ENCODE results near the gene PFKM.
"Not testable (repeated sequence)": the region's sequence is repeated elsewhere in the genome, so short reads cannot be mapped to it uniquely, and the experiment has no call there.

Gene PFKM

GRCh38 chr12:48119834-48120195, 651 bp downstream of the PFKM start:
- H3K9ac ChIP-seq, result no peak overlapping the region
- H3K79me2 ChIP-seq, result peaks cover 5% of the 10 kb centered on the region
- peak overlapping the region; percentile 92 for H2AFZ ChIP-seq
- H3K27ac ChIP-seq, result peak overlapping the region; percentile 62
- TF ChIP-seq, protein P1, sequence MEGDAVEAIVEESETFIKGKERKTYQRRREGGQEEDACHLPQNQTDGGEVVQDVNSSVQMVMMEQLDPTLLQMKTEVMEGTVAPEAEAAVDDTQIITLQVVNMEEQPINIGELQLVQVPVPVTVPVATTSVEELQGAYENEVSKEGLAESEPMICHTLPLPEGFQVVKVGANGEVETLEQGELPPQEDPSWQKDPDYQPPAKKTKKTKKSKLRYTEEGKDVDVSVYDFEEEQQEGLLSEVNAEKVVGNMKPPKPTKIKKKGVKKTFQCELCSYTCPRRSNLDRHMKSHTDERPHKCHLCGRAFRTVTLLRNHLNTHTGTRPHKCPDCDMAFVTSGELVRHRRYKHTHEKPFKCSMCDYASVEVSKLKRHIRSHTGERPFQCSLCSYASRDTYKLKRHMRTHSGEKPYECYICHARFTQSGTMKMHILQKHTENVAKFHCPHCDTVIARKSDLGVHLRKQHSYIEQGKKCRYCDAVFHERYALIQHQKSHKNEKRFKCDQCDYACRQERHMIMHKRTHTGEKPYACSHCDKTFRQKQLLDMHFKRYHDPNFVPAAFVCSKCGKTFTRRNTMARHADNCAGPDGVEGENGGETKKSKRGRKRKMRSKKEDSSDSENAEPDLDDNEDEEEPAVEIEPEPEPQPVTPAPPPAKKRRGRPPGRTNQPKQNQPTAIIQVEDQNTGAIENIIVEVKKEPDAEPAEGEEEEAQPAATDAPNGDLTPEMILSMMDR (IDR thresholded peaks at IDR 0.05), result no peak
- H3K27me3 ChIP-seq (ENCODE audit: control insufficient read depth, insufficient read depth, low read length), result no peaks in the 10 kb centered on the region
- H3K9me3 ChIP-seq (ENCODE audit: control insufficient read depth, low read length), result no peaks in the 10 kb centered on the region
- no peaks in the 10 kb centered on the region for H3K36me3 ChIP-seq (ENCODE audit: control insufficient read depth, insufficient read depth, low read length)
- H3K4me1 ChIP-seq, result peaks cover 5% of the 10 kb centered on the region
- H3K4me3 ChIP-seq (ENCODE audit: low read depth, low read length), result peak overlapping the region; percentile 96
- peak overlapping the region; percentile 70 for H3K4me2 ChIP-seq (ENCODE audit: low read length)

GRCh38 chr12:48121522-48121921, 2.4 kb downstream of the PFKM start:
- Histone ChIP-seq H3K36me3 (ENCODE audit: control insufficient read depth, insufficient read depth, low read length) (no peaks in the 10 kb centered on the region), H3K4me3 (ENCODE audit: low read depth, low read length) (no peak overlapping the region), H3K9me3 (ENCODE audit: control insufficient read depth, low read length) (no peaks in the 10 kb centered on the region), H3K27me3 (ENCODE audit: control insufficient read depth, insufficient read depth, low read length) (no peaks in the 10 kb centered on the region), H3K9ac (no peak overlapping the region), H3K79me2 (peaks cover 5% of the 10 kb centered on the region), H2AFZ (no peak overlapping the region), H3K4me2 (ENCODE audit: low read length) (no peak overlapping the region), H3K27ac (no peak overlapping the region), H3K4me1 (peaks cover 5% of the 10 kb centered on the region)
- TF ChIP-seq, protein P1 (IDR thresholded peaks at IDR 0.05), result no peak

DNA sequence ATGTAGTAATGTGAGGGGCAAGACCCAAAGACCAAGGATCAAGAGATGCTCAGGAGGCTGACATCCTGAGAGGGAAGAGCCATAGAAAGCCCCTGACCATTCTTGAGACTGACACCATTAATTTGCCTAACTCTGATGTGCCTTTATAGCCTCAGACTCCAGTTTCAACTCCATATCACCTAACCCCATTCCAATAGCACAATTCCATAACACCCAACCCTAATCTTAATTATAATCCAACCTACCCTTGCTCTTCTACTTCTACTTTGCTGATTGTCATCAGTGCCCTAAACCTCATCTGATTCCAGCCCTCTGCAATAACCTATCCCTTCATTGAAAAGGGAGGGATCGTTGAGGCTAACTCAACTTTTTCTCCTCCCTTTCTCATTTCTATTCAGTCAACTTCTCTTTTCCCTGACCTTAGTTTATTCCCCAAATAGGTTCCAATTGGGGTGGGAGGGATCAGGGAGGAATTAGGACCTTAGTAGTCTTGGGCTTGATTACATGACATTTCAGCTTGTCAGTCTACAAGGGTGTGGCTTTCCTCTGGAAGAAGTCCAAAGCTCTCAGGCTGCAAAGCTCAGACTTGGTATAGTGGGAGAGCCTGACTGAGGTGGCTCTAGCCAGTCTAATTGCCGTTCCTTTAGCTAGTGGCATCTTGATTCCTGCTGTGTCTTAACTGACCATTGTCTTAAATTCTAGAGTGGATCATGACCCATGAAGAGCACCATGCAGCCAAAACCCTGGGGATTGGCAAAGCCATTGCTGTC, 3.1 kb downstream of the PFKM start:
- H3K9ac ChIP-seq, result no peak overlapping the region
- peaks cover 5% of the 10 kb centered on the region for H3K79me2 ChIP-seq
- H3K4me2 ChIP-seq (ENCODE audit: low read length), result no peak overlapping the region
- H3K27me3 ChIP-seq (ENCODE audit: control insufficient read depth, insufficient read depth, low read length), result no peaks in the 10 kb centered on the region
- no peak overlapping the region for H2AFZ ChIP-seq
- no peaks in the 10 kb centered on the region for H3K9me3 ChIP-seq (ENCODE audit: control insufficient read depth, low read length)
- H3K36me3 ChIP-seq (ENCODE audit: control insufficient read depth, insufficient read depth, low read length), result no peaks in the 10 kb centered on the region
- TF ChIP-seq, protein P1 (IDR thresholded peaks at IDR 0.05), result no peak
- H3K4me1 ChIP-seq, result peaks cover 5% of the 10 kb centered on the region
- H3K27ac ChIP-seq, result no peak overlapping the region
- H3K4me3 ChIP-seq (ENCODE audit: low read depth, low read length), result no peak overlapping the region

GRCh38 chr12:48123169-48123568, 4.0 kb downstream of the PFKM start:
- no peaks in the 10 kb centered on the region for H3K27me3 ChIP-seq (ENCODE audit: control insufficient read depth, insufficient read depth, low read length)
- no peaks in the 10 kb centered on the region for H3K9me3 ChIP-seq (ENCODE audit: control insufficient read depth, low read length)
- no peaks in the 10 kb centered on the region for H3K36me3 ChIP-seq (ENCODE audit: control insufficient read depth, insufficient read depth, low read length)
- H3K4me1 ChIP-seq, result peaks cover 5% of the 10 kb centered on the region
- no peak overlapping the region for H3K9ac ChIP-seq
- H3K79me2 ChIP-seq, result peaks cover 5% of the 10 kb centered on the region
- no peak overlapping the region for H3K4me3 ChIP-seq (ENCODE audit: low read depth, low read length)
- TF ChIP-seq, protein P1 (IDR thresholded peaks at IDR 0.05), result no peak
- no peak overlapping the region for H3K27ac ChIP-seq
- no peak overlapping the region for H3K4me2 ChIP-seq (ENCODE audit: low read length)
- H2AFZ ChIP-seq, result no peak overlapping the region

DNA sequence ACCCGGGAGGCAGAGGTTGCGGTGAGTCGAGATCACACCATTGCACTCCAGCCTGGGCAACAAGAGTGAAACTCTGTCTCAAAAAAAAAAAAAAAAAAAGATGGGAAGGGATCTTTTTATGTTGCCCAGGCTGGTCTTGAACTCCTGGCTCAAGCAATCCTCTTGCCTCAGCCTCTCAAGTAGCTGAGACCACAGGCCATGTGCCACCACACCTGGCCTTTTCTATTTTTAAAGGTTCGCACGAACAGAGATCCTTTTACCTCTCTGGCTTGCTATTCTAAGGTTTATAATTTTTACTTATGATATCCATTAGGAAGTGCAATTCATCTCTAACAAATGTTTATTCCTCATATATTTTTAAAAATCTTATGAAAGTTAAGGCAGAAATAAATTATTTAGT, 6.4 kb downstream of the PFKM start:
- not testable (repeated sequence) for H3K79me2 ChIP-seq; H3K27ac ChIP-seq; H3K36me3 ChIP-seq (ENCODE audit: control insufficient read depth, insufficient read depth, low read length); H3K9ac ChIP-seq; H3K4me2 ChIP-seq (ENCODE audit: low read length); H3K4me1 ChIP-seq; H3K9me3 ChIP-seq (ENCODE audit: control insufficient read depth, low read length); H3K4me3 ChIP-seq (ENCODE audit: low read depth, low read length); H2AFZ ChIP-seq; H3K27me3 ChIP-seq (ENCODE audit: control insufficient read depth, insufficient read depth, low read length)

Measured in parathyroid adenoma (tissue), 2 donors.